ENCODE measurements around the gene NLRP3.
"Not testable (repeated sequence)": the region's sequence is repeated elsewhere in the genome, so short reads cannot be mapped to it uniquely, and the experiment has no call there.

NLRP3 gene

DNA sequence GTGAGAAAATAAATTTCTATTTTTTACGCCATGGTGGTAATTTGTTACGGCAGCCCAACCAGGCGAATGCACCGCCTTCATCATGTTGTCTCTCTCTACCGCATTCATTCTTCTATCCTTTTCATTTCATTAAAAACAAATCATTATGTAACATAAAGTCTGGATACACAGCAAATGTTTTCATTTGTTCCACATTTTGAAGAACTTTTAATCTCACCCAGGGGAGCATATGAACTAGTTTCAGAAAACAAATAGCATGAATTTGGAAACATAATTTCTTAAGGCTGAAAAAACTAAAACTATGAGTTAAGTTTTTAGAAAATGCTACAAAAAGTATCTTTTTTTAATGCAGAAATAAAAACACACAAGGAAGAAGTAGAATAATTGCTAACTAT lies 53.2 kb downstream of the NLRP3 start:
- no peak for DNase-seq (ENCODE audit: low spot score)

DNA sequence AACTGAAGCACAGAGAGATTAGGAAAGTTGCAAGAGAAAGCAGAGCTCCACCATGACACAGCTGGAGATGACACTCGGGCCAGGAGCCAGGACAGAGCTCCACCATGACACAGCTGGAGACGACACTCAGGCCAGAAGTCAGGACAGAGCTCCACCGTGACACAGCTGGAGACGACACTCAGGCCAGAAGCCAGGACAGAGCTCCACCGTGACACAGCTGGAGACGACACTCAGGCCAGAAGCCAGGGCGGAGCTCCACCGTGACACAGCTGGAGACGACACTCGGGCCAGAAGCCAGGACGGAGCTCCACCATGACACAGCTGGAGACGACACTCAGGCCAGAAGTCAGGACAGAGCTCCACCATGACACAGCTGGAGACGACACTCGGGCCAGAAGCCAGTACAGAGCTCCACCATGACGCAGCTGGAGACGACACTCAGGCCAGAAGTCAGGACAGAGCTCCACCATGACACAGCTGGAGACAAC lies 55.0 kb downstream of the NLRP3 start:
- not testable (repeated sequence) for DNase-seq (ENCODE audit: low spot score)

- DNase-seq (ENCODE audit: low spot score) = no peak
Observed at GRCh38 chr1:247471445-247472016, 55.6 kb downstream of the NLRP3 start.

- DNase-seq (ENCODE audit: low spot score) = no peak
Observed at GRCh38 chr1:247472035-247472434, 56.1 kb downstream of the NLRP3 start.

DNA sequence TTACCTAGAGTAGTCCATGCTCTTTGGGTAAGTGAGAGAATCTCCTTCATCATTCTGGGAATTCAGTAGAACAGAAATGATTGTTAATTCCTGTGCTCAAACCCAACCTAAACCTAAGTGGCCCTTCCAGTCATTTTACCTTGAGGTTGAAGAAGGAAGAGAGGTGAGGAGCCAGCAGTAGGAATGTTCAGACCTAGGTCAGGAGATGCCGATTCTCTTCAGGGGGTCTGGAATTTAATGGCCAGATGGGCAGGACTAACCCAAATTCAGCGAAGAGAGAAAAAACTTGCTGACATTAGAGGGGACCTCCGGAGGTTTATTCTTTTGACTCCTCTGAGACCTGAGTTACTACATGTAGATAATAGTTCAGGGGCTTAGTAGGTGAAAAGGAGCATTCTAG lies 58.4 kb downstream of the NLRP3 start:
- DNase-seq (ENCODE audit: low spot score) = no peak

- DNase-seq (ENCODE audit: low spot score) = no peak
Observed at GRCh38 chr1:247475793-247476192, 59.8 kb downstream of the NLRP3 start.

DNA sequence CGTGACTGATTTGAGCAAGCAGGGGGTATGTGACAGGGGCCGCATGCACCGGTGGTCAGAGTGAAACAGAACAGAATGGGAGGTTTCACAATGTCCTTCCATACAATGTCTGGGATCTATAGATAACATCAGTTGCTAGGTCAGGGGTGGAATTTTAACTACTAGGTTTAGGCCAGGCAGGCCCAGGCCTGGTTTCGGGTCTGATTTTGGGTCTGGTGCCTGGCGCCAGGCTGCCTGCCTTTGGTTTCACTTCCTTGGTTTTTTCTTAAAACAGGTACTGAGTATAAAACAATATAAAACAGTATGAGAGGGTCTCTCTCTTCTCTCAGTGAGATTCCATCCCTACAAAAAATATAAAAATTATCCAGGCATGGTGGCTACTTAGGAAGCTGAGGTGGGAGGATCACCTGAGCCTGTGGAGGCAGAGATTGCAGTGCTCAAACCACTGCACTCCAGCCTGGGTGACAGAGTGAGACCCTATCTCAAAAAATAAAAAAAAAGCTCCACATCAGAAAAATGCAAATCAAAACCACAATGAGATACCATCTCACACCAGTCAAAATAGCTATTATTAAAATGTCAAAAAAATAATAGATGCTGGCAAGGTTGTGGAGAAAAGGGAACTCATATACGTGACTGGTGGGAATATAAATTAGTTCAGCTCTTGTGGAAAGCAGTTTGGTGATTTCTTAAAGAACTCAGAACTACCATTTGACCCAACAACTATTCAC lies 60.5 kb downstream of the NLRP3 start:
- not testable (repeated sequence) for DNase-seq (ENCODE audit: low spot score)

DNA sequence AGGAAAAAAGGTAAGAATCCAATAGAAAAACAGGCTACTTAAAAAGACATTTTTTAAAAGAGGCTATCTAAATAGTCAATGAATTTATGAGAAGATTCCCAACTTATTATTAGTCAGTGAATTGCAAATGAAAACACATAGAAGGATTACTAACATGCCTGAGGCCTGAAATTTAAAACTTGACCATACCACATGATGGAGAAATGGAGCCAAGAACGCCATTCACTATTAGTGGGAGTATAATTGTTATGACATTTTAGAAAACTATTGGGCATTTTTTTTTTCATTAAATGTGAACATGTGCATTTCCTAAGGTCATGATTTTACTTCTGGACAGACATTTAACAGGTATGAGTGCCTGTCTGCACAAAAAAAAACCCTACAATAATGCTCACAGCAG lies 66.8 kb downstream of the NLRP3 start:
- DNase-seq (ENCODE audit: low spot score) = no peak

DNA sequence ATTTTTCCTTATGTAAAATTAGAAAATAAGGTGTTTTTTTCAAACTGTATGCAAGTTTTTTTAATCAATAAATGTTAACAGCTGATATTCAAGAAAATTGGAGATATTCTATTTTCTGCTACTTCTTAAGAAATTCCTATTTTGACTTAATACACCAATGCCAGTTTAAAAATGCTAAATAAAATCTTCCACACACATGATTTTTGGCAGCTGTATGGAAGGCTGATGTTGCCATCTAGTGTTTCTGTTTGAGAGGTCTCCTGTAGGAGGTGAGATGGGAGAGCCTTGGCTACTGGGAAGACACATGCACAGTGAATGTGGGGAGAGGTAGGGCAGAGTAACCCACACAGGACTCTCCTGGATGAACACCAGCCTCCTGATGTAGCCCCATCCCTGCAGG lies 71.1 kb downstream of the NLRP3 start:
- DNase-seq (ENCODE audit: low spot score) = peak; percentile 35

- no peak for DNase-seq (ENCODE audit: low spot score)
Observed at GRCh38 chr1:247491328-247491727, 75.4 kb downstream of the NLRP3 start.

GRCh38 chr1:247493106-247493505 lies 77.1 kb downstream of the NLRP3 start:
- no peak for DNase-seq (ENCODE audit: low spot score)

GRCh38 chr1:247494767-247495166 lies 78.8 kb downstream of the NLRP3 start:
- DNase-seq (ENCODE audit: low spot score) = no peak

- DNase-seq (ENCODE audit: low spot score) = no peak
Observed at GRCh38 chr1:247496581-247497285, 80.8 kb downstream of the NLRP3 start.

Measured in GM03348 (cell line).